Tibial nerve (tissue), 4 donors: ENCODE measurements around the gene WASF2.

Experiments used
- EP300 ChIP-seq, 2 donors: sonication (generic); formaldehyde crosslinking; IDR thresholded peaks; one replicate each; pipeline ENCODE4 v1.6.1; 2017; ENCODE audit warnings: antibody characterized with exemption in 2 of 2, mild to moderate bottlenecking in 1 of 2
- POLR2A ChIP-seq, 2 donors: fragments of 450-650 bp; IDR thresholded peaks; one replicate each; pipeline ENCODE4 v1.6.1; 2017; ENCODE audit warnings: antibody characterized with exemption in 2 of 2, mild to moderate bottlenecking in 2 of 2, moderate library complexity in 2 of 2
- TF ChIP-seq, protein P1 (sequence below), 5 experiments: fragments of 200-600 bp in 3 of 5; fragments of 450-650 bp in 2 of 5; sonication (generic) in 3 of 5; IDR thresholded peaks; one replicate each; pipeline ENCODE4 v1.5.1; 2016 to 2019; ENCODE audit warnings: antibody characterized with exemption in 5 of 5, mild to moderate bottlenecking in 3 of 5, moderate library complexity in 2 of 5

DNA sequence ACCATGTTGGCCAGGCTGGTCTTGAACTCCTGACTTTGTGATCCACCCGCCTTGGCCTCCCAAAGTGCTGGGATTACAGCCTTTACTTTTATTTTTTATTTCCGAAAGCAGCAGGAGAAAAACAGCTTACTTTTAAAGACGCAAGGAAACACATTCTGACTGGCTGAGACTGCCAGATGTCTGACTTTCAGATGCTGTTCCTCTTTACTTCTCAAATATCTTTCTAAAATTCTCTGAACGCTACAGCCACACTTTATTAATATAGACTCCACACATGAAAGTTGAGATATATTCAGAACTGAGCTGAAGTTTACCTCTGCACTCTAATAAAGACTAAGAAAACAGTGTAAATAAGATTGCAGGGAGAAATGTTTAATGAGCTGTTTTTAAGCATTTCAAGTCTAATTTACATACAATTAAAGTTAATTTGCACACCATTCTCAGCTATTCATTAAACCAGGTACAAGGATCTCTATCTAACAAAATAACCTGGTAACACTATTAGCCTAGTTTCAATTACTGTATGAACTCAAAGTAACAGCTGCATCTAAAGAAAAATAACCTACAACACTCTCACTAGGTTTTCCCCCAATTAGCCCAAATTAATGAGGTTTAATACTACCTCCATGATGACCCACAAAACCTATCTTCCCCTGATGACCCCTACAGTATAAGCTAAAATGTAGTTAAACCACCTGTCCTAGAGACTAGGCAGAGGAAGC lies 24.9 kb downstream of the WASF2 start:
- TF ChIP-seq, protein P1, sequence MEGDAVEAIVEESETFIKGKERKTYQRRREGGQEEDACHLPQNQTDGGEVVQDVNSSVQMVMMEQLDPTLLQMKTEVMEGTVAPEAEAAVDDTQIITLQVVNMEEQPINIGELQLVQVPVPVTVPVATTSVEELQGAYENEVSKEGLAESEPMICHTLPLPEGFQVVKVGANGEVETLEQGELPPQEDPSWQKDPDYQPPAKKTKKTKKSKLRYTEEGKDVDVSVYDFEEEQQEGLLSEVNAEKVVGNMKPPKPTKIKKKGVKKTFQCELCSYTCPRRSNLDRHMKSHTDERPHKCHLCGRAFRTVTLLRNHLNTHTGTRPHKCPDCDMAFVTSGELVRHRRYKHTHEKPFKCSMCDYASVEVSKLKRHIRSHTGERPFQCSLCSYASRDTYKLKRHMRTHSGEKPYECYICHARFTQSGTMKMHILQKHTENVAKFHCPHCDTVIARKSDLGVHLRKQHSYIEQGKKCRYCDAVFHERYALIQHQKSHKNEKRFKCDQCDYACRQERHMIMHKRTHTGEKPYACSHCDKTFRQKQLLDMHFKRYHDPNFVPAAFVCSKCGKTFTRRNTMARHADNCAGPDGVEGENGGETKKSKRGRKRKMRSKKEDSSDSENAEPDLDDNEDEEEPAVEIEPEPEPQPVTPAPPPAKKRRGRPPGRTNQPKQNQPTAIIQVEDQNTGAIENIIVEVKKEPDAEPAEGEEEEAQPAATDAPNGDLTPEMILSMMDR (IDR thresholded peaks at IDR 0.05), result no peak
- TF ChIP-seq POLR2A (IDR thresholded peaks at IDR 0.05) (no peak), EP300 (IDR thresholded peaks at IDR 0.05) (no peak)
